GM13977 (cell line): Measurements from ENCODE around the gene ALAD.
"Not testable (repeated sequence)": the region's sequence is repeated elsewhere in the genome, so short reads cannot be mapped to it uniquely, and the experiment has no call there.

Source experiments
- DNase-seq: peaks from one replicate; pipeline ENCODE4 v3.0.0; 2012; ENCODE audit warnings: low spot score
- CTCF ChIP-seq: IDR thresholded peaks from 2 replicates; pipeline ENCODE4 v1.5.1; 2012; ENCODE audit warnings: mild to moderate bottlenecking, control low read depth; ENCODE audit not compliant: insufficient read depth; ENCODE audit errors: extremely low read depth, missing control alignments
- in situ Hi-C: fragments of 300-500 bp; cut with MboI; formaldehyde crosslinking; loops from one replicate; pipeline ENCODE4 v1.12.0; 2022; ENCODE audit warnings: low sequenced_read_pairs, low pct_unique_long_range_greater_than_20kb, mixed read lengths, inconsistent platforms; ENCODE audit not compliant: unreplicated experiment

ALAD gene

GRCh38 chr9:113410207-113410864 lies 9.3 kb upstream of the ALAD start, which contains the start of the genes C9orf43 and POLE3:
Gene C9orf43 (plus strand): TSS chr9:113410747. CDS start chr9:113413494, 2,747 bp downstream.
Gene POLE3 (minus strand): TSS chr9:113410675. CDS start chr9:113410293, 382 bp downstream.
- TF ChIP-seq CTCF: peak; percentile 25
- in situ Hi-C loops: no loop called here
- DNase-seq: peak; percentile 92

DNA sequence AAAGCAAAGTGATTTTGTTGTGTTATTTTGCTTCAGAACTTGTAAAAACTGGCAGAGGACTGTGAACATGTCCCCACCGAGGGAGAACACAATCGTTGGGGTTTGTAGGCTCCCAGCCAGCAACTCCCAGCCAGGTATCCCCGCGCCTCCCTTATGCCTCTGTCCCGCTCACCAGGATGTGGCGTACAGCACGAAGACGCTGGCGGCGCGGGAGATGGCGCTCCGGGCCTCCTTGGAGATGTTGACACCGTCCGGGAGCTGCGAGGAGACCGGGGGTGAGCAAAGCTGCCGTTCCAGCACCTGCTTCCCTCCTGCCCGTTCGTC lies 8.8 kb upstream of the ALAD start:
- no peak for DNase-seq
- TF ChIP-seq CTCF: peak; percentile 3
- in situ Hi-C loops: no loop called here

GRCh38 chr9:113409481-113409880 lies 8.4 kb upstream of the ALAD start:
- no peak for DNase-seq
- TF ChIP-seq CTCF: no peak
- in situ Hi-C loops: no loop called here

DNA sequence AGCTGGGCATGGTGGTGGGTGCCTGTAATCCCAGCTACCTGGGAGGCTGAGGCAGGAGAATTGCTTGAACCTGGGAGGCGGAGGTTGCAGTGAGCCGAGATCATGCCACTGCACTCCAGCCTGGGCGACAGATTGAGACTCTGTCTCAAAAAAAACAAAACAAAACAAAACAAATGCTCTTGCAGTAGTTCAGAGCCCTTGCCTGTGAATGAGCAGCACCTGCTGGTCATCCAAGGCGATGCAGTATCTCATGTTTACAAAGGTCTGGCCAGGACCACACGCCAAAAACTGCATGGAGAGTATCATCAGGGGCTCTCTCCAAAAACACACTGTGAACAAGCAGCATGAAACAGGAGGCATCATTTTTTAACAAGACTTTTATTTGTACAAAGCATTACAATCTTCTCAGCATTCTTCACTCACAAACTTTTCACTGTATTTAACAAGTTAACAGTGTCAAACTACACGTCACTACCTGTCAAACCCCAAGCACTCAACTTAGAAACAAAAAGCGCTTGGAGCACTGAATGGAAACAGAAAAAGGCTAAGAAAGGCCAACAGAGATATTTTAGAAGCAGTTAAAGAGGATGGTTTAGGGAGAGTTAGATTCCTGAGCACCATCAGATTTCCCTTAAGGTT lies 5.9 kb upstream of the ALAD start:
- in situ Hi-C loops: not testable (repeated sequence)
- TF ChIP-seq CTCF: peak; percentile 89
- peak; percentile 56 for DNase-seq

DNA sequence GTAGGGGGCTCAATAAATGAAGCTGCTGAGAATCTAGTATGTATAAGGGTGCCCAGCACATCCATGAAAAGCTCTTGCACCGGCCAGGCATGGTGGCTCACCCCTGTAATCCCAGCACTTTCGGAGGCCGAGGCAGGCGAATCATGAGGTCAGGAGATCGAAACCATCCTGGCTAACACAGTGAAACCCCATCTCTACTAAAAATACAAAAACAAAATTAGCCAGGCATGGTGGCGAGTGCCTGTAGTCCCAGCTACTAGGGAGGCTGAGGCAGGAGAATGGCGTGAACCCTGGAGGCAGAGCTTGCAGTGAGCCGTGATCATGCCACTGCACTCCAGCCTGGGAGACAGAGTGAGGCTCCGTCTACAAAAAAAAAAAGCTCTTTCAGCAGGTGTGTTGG lies 5.3 kb upstream of the ALAD start:
- in situ Hi-C loops, DNase-seq: not testable (repeated sequence)

GRCh38 chr9:113403646-113404045 lies 2.6 kb upstream of the ALAD start:
- no peak for TF ChIP-seq CTCF
- DNase-seq: no peak
- in situ Hi-C loops: no loop called here

GRCh38 chr9:113399646-113400200 lies 1.4 kb downstream of the ALAD start:
- in situ Hi-C loops: no loop called here

More at GRCh38 chr9:113399646-113400200, 1.4 kb downstream of the ALAD start:
- no peak for TF ChIP-seq CTCF
- DNase-seq: no peak
